ENCODE measurements around the gene TPT1.

Gene TPT1

DNA sequence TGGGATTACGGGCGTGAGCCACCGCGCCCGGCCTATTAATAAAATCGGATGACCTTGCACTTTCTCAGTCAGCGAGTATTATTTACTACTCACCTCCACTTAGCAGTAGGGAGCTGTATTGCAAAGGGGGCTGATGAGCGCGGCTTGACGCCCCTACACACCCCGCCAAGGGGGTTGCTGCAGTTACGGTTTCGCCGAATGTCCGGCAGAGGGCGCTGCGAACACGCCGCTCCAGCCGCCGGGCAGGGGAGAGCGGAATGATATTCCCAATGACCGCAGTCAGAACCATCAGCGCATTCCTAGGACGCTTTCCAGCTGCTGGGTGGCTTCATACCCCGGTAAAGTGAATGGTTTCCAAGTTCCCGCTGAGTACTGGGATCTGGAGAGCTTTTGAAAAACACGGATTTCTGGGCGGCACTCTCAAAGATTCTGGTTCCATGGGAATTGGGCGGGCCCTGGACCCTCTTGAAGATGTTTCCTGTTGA is 30.0 kb upstream of the TPT1 start:
- DNase-seq (ENCODE audit: low read depth in 2 of 2): peak; percentile 74 to 91
- TF ChIP-seq, protein P1, sequence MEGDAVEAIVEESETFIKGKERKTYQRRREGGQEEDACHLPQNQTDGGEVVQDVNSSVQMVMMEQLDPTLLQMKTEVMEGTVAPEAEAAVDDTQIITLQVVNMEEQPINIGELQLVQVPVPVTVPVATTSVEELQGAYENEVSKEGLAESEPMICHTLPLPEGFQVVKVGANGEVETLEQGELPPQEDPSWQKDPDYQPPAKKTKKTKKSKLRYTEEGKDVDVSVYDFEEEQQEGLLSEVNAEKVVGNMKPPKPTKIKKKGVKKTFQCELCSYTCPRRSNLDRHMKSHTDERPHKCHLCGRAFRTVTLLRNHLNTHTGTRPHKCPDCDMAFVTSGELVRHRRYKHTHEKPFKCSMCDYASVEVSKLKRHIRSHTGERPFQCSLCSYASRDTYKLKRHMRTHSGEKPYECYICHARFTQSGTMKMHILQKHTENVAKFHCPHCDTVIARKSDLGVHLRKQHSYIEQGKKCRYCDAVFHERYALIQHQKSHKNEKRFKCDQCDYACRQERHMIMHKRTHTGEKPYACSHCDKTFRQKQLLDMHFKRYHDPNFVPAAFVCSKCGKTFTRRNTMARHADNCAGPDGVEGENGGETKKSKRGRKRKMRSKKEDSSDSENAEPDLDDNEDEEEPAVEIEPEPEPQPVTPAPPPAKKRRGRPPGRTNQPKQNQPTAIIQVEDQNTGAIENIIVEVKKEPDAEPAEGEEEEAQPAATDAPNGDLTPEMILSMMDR (IDR thresholded peaks at IDR 0.05; ENCODE audit: low read depth, low read length): peak; percentile 96
- peak overlapping the region in 1 of 2 donors; percentile 15 for H3K4me3 ChIP-seq (replicated peaks in 1 of 2; ENCODE audit: low read depth in 2 of 2, low read length in 2 of 2)

DNA sequence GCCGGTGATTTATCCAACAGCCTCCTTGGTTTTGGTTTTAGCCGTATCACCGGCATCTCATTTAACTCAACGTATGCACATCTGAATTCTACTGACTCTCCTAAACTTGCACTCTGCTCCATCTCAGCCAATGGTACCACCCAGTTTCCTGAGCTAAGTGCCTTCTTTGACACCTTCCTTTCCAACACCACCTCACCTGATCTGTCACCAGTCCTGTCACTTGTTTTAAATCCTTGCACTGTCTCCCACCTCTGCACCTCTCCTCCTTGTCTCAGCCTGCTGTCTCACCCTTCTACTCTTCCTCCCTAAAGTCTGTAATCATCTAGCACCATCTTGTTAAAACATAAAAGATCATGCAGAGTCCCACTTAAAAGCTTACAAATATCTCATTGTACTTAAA is 28.1 kb upstream of the TPT1 start:
- no peak overlapping the region for H3K4me3 ChIP-seq (replicated peaks in 1 of 2; ENCODE audit: low read depth in 2 of 2, low read length in 2 of 2)
- no peak for DNase-seq (ENCODE audit: low read depth in 2 of 2)
- TF ChIP-seq, protein P1 (IDR thresholded peaks at IDR 0.05; ENCODE audit: low read depth, low read length): no peak

DNA sequence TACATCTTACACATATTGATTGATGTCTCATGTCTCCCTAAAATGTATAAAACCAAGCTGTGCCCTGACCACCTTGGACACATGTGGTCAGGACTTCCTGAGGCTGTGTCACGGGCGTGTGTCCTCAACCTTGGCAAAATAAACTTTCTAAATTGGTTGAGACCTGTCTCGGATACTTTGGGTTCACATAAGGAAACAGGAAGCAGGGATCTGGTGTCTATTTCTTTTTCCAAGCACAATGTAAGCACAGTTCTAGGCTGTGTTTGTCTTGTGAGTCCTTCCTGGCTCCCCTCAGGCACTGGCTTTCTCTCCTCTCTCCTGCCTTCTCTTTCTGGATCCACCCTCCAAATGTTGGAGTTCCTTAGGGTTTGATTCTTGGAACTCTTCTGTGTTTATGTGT is 27.6 kb upstream of the TPT1 start:
- H3K4me3 ChIP-seq (replicated peaks in 1 of 2; ENCODE audit: low read depth in 2 of 2, low read length in 2 of 2): no peak overlapping the region
- TF ChIP-seq, protein P1 (IDR thresholded peaks at IDR 0.05; ENCODE audit: low read depth, low read length): no peak
- no peak for DNase-seq (ENCODE audit: low read depth in 2 of 2)

DNA sequence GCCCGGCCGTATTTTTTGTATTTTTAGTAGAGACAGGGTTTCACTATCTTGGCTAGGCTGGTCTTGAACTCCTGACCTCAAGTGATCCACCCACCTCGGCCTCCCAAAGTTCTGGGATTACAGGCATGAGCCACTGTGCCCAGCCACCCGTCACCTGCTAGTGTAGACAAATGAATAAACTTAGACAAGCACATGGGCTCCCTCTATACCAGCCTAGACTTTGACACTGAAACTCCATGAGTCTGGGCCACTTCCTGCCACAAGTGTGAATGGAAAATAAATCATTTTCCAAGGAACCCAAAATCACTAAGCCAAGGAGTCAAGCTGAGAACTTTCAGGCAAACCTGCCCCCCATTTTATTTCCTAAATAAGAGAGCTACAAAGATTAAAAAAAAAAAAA is 27.0 kb upstream of the TPT1 start:
- TF ChIP-seq, protein P1 (IDR thresholded peaks at IDR 0.05; ENCODE audit: low read depth, low read length): no peak
- H3K4me3 ChIP-seq (replicated peaks in 1 of 2; ENCODE audit: low read depth in 2 of 2, low read length in 2 of 2): no peak overlapping the region
- DNase-seq (ENCODE audit: low read depth in 2 of 2): no peak

DNA sequence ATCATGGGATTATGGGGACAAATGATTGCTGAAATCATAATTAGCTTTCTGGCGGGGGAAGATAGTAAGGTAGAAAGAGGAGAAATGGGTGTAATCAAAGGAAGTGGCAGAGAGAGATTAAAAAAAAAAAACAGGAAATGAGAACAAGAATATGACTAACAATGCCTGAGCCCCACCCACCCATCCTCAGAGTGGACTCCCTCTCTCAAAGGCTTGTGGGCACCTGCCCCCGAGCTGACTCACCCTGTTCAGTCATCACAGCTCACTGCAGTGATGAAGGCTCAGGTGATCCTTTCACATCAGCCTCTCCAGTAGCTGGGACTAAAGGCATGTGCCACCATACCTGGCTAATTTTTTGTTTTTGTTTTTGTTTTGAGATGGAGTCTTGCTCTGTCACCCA is 26.4 kb upstream of the TPT1 start:
- no peak overlapping the region for H3K4me3 ChIP-seq (replicated peaks in 1 of 2; ENCODE audit: low read depth in 2 of 2, low read length in 2 of 2)
- TF ChIP-seq, protein P1 (IDR thresholded peaks at IDR 0.05; ENCODE audit: low read depth, low read length): no peak
- peak; percentile 73 to 94 for DNase-seq (ENCODE audit: low read depth in 2 of 2)

DNA sequence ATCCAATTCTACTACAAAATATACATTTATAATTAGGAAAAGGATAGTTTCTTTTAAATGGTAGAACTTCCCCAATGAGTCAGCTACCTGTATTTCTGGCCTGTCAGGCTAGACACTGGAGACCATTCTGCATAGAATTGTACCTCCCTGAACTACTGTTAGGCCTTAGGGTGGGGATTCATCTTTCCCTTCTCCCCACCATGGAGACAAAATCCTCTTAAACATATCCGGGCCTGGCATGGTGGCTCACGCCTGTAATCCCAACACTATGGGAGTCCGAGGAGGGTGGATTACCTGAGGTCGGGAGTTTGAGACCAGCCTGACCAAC is 24.5 kb upstream of the TPT1 start:
- TF ChIP-seq, protein P1 (IDR thresholded peaks at IDR 0.05; ENCODE audit: low read depth, low read length): no peak
- H3K4me3 ChIP-seq (replicated peaks in 1 of 2; ENCODE audit: low read depth in 2 of 2, low read length in 2 of 2): no peak overlapping the region
- DNase-seq (ENCODE audit: low read depth in 2 of 2): no peak

DNA sequence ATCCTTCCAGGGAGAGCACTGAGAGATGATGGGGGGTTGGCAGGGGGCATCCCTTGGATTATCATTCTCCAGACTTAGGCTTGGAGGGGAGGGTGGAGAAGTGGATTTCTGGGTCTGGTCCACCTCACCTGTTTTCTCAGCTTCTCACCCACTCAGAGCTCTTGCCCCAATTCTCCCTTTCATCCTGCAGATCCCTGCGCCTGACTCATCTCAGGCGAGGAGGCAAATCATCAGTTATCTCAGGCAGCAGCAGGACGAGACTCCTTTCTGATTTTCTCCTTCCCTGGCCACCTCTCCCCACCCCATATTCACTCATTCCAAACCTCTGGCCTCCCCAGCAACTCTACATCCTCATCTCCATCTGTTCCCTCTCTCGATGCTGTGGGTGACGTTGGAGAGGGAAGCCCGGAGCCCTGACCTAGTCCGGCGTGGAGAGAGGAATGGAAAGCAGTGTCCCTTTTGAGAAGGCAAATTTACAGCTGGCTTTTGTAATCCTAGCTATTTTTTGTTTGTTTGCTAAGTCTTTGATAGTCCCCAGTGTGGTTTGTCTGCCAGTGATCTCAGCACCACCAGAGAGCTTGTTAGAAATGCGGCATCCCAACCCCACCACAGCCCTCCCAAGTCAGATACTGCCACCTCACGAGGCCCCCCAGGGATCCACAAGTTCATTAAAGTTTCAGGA is 24.0 kb upstream of the TPT1 start:
- H3K4me3 ChIP-seq (replicated peaks in 1 of 2; ENCODE audit: low read depth in 2 of 2, low read length in 2 of 2): no peak overlapping the region
- TF ChIP-seq, protein P1 (IDR thresholded peaks at IDR 0.05; ENCODE audit: low read depth, low read length): no peak
- no peak for DNase-seq (ENCODE audit: low read depth in 2 of 2)
